HG03025 (cell line): ENCODE data around the gene R3HDML.

Source experiments
- ATAC-seq: cut with Tn5 transposase; IDR thresholded peaks from one replicate; pipeline ENCODE4 v1.9.1; 2021; ENCODE audit warnings: mild to moderate bottlenecking, moderate library complexity; ENCODE audit not compliant: unreplicated experiment, low FRiP score

R3HDML gene

DNA sequence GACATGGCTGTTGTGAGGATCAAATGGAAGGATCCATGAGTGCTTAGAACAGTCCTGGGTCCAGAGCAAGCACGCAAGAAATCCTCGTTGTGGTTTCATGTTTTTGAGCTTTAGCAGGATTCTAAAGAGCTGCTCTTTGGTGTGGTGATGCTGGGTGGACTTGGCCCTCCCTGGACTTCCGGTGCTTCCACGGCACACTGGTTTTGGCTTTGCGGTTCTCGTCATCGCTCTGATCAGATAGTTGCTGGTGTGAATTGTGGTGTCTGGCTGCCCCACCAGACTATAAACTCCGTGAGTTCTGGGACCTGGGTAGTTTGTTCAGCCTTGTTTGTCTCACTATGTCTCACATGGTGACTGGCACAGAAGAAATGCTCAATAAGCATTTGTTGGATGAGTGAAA, 21.9 kb downstream of the R3HDML start:
- ATAC-seq, result no peak

GRCh38 chr20:44360221-44360620, 23.4 kb downstream of the R3HDML start:
- ATAC-seq, result no peak

- ATAC-seq, result no peak
Observed at GRCh38 chr20:44361021-44361420, 24.2 kb downstream of the R3HDML start.

DNA sequence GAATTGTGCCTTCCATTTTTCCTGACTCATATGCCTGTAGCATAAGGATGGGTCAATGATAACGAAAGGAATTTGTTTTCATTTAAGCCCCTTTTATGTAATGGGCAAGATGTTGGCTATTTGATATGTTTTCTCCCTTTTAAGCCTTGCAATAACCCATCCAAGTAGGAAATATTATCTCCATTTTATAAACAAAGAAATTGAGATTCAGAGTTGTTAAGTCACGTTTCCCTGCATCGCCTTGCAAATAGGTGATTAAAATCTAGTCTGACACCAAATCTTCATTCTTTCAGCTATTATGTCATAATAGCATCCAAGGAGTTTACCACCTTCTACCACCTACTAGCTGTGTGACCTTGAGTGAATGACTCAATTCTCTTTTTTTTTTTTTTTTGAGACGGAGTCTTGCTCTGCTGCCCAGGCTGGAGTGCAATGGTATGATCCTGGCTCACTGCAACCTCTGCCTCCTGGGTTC, 25.7 kb downstream of the R3HDML start:
- ATAC-seq, result no peak

DNA sequence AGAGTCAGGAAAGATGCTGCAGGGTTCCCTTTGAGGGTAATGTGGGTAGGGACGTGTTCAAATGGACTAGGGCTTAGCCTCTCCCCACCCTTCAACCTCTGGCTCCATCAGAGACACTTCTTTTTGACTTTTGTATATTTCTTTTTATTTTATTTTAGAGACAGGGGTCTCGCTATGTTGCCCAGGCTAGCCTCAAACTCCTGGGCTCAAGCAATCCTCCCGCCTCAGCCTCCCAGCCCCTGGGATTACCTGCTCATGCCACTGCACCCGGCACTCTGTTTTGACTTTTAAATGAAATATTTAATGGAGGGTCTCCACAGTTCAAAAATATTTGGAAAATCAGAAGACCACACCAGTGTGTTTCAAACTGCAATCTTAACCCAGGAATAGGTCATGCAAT, 27.2 kb downstream of the R3HDML start:
- ATAC-seq, result no peak

- ATAC-seq, result no peak
Observed at GRCh38 chr20:44364780-44365179, 27.9 kb downstream of the R3HDML start.

- ATAC-seq, result no peak
Observed at GRCh38 chr20:44367746-44368145, 30.9 kb downstream of the R3HDML start.

DNA sequence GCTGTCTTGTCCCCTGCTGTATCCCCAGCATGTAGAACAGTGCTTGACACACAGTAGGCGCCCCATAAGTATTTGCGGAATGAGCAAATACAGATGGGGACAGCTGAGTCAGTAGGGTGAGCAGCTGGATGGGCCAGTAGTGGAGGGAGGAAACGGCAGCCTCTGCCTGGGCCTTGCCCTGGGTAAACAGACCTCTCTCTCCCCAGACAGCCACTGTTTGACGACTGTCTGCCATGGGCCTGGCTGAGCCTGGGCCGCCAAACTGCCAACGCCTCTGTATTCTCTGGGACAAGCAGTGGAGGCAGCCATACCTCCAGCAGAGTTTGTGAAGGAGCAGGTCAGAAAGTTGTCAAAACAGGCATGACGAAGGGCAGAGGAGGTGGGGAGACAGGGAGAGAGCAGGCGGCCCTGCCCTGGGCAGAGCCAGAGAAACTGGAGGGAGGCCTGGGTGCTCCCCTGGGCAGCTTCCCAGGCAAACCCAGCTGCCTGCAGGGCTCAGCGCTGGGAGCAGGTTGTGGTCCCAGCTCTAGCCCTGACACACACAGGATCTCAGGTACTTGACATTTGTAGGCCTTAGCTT, 33.9 kb downstream of the R3HDML start:
- no peak for ATAC-seq

- ATAC-seq, result no peak
Observed at GRCh38 chr20:44382641-44383040, 45.8 kb downstream of the R3HDML start.

DNA sequence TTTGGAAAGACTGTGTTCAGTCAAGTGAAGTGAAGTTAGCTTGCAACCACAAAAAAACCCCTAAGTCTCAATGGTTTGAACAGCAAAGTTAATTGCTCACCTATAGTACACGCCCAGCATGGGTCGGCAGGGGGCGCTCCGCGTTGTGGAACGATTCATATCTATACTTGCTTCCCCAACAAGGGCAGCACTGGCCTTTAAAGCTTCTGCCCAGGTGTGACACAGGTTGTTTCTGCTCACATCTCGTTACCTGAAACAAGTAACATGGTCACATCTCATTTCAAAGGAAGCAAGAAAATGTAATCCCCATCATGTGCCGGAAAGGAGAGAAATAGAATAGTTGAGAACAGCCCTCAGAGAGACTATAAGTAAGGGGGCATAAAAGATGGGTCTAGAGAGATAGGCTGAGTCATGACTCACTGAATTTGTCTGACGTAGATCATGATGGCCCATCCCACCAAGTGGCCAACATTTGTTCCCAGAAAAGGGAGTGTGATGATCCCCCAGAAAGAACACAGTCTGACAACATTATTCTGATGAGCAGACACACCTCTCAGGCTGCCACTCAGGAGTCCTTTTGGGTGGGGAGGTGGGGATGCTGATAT, 47.7 kb downstream of the R3HDML start:
- no peak for ATAC-seq

- no peak for ATAC-seq
Observed at GRCh38 chr20:44388466-44389023, 51.7 kb downstream of the R3HDML start.

GRCh38 chr20:44389871-44390270, 53.0 kb downstream of the R3HDML start:
- no peak for ATAC-seq

DNA sequence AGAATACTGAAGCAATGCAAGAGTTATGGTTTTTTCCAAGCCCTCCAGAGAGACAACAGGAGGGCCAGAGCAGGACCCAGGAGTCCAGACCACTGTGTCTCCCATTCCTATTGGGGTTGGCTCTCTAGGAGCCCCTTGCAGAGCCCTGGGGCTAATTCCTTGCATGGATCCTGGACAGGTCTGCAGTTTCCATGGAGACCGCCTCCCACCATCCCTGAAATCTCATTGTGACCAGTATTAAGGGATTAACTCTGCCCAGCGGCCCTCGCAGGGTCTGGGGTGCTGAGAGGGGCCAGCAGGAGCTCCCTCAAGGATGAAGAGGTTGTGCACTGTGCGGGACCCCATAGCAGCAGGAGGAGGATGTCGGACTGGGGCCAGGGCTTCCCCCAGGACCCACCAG, 53.4 kb downstream of the R3HDML start:
- ATAC-seq, result no peak

DNA sequence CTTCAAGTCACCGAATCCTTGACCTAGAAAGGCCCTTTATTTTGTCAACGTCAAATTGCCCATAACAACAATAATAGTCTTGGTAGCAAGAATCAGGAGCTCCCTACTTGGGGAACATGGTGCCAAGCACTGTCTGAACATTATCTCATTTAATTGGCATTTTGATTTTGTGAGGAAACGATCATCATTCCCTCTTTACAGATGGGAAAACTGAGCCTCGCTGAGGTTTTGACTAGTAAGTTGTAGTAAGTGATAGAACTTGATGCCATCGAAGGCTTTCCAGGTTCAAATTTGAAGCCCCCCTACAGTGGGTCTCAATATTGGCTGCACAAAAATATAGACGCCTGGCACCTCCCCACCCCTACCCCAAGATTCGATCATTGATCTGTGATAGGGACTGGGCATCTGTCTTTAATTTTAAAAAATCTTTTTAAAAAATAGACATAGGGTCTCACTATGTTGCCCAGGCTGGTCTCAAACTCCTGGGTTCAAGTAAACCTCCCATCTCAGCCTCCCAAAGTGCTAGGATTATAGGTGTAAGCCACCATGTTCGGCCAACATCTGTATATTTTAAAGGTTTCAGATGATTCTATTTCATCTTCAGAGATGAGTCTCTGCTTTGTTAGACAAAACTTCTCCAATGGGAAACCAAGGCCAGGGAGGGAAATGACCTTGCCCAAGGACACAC, 55.4 kb downstream of the R3HDML start:
- ATAC-seq, result no peak

DNA sequence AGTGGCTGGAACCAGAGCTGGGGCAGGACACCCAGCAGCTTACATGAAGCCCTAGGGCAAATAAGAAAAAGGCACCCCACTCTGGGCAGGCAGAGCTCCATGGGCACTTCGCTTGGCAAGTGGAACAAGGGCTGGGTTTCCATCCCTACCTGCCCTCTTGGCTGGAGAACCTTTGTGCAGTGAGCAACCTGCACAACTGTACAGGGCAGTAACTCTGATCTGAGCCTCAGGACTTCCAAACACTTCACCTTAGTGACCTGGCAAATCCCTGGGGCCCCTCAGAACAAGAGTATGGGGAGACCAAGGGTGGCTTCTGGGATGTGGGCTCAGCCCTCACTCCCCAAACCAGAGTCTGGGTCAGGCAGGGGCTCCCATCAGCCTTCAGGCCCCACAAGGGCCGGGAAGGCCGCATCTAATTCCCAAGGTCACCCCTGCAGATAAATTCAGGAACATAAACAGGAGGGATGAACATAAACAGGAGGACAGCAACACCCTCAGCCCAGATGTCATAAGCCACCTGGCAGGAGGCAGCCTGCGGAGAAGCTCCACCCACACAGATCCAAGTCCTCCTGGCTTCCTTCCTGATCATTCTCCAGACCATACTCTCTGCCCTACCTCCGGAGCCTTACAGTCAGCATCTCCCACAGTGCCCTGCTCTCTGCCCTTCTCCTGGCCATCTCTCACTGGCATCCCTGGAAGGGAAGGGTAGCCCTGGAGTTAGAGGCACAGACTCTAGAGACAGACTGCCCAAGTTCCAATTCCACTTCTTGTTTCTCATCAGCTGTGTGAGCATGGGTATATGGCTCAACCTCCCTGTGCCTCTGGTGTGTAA, 56.1 kb downstream of the R3HDML start:
- no peak for ATAC-seq

GRCh38 chr20:44393608-44394451, 57.0 kb downstream of the R3HDML start:
- no peak for ATAC-seq

DNA sequence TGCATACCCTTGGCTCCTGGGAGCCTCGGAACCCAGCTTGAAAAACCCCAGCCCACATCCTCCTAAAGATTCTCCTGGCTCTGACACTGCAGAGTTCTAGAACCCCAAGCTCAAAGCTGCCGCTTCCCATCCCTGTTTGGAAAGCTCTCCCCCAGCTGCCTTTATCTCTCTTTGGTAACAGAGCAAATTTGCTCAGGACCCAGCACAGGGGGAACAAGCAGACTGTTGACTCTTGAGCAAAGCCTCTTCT, 57.5 kb downstream of the R3HDML start:
- ATAC-seq, result no peak

GRCh38 chr20:44394702-44395460, 58.0 kb downstream of the R3HDML start:
- ATAC-seq, result no peak
